K562 (cell line): ENCODE measurements around the gene PARK7. TPM values are rescaled to one million over a fixed set of nuclear protein-coding genes. Genes with fewer than 3 reads are reported as not detected.

Source experiments
- ATAC-seq: fragments of 200-7000 bp; cut with Tn5 transposase; 3 replicates; pipeline ENCODE4 v1.9.1; 2020; ENCODE audit warnings: moderate library complexity
- BruUV-seq: library from RNA; stranded (reverse); fragments of 400-500 nt; replicated peaks from 2 replicates; lab custom pipeline; 2021; lab: Mats Ljungman, UMichigan
- CTCF ChIA-PET: fragments of 300-600 bp; formaldehyde crosslinking; extraction: SDS; loops from one replicate; lab custom pipeline; 2021; ENCODE audit warnings: low intra/inter-chr PET ratio; lab: Yijun Ruan, JAX
- POLR2A ChIA-PET: fragments of 300-600, 350-650 bp; sonication (Branson Sonifier 250); formaldehyde crosslinking; extraction: SDS; loops from one replicate; lab custom pipeline; 2021; ENCODE audit warnings: antibody characterized with exemption, inconsistent platforms; lab: Yijun Ruan, JAX
- DNase-seq, 4 experiments: peaks; one replicate each; pipeline versions ENCODE4 v3.0.0 to v3.0.0-alpha.2; 2011 to 2018; ENCODE audit warnings: low spot score in 3 of 4, mixed read lengths in 3 of 4; ENCODE audit errors: extremely low read depth in 1 of 4
- FAIRE-seq: peaks from 2 replicates; lab custom pipeline; 2011; peaks lifted over from hg19 to GRCh38; lab: Jason Lieb, UNC
- H2AFZ ChIP-seq: 2 replicates; pipeline ENCODE4 v1.6.0; 2011; ENCODE audit warnings: low read depth, low read length, control low read depth, inconsistent platforms
- H3K27ac ChIP-seq: fragments of 200-600 bp; 3 replicates; pipeline ENCODE4 v1.8.0; 2011; ENCODE audit warnings: low read depth, mild to moderate bottlenecking, control low read depth, inconsistent platforms, low read length, moderate library complexity, mixed read lengths; ENCODE audit errors: extremely low read depth
- H3K27me3 ChIP-seq, 2 experiments: fragments of 300-600 bp in 1 of 2; 2 replicates in 1 of 2; 3 replicates in 1 of 2; pipeline versions ENCODE4 v1.6.0 to v1.8.0; 2011; ENCODE audit warnings: inconsistent platforms in 2 of 2, low read length in 2 of 2, mild to moderate bottlenecking in 1 of 2, mixed read lengths in 1 of 2, moderate library complexity in 1 of 2; ENCODE audit not compliant: control insufficient read depth in 2 of 2, insufficient read depth in 2 of 2
- H3K36me3 ChIP-seq: fragments of 300-600 bp; 3 replicates; pipeline ENCODE4 v1.8.0; 2011; ENCODE audit warnings: mild to moderate bottlenecking, low read length, inconsistent platforms; ENCODE audit not compliant: control insufficient read depth, insufficient read depth
- H3K4me1 ChIP-seq, 2 experiments: fragments of 200-600 bp in 1 of 2; replicated peaks in 1 of 2; 2 replicates in 1 of 2; 3 replicates in 1 of 2; pipeline versions ENCODE4 v1.5.1 to v1.8.0; 2011; ENCODE audit warnings: inconsistent platforms in 2 of 2, low read length in 2 of 2, mild to moderate bottlenecking in 1 of 2, mixed read lengths in 1 of 2, moderate library complexity in 1 of 2; ENCODE audit not compliant: control insufficient read depth in 2 of 2, insufficient read depth in 2 of 2
- H3K4me2 ChIP-seq: 2 replicates; pipeline ENCODE4 v1.6.1; 2011; ENCODE audit warnings: low read length, control low read depth, inconsistent platforms, mixed read lengths; ENCODE audit not compliant: insufficient read depth
- H3K4me3 ChIP-seq: fragments of 200-600 bp; sonication (generic), shearing (Covaris generic); 2 replicates; pipeline ENCODE4 v1.5.1; 2016; ENCODE audit warnings: control low read depth, inconsistent platforms
- H3K79me2 ChIP-seq: fragments of 200-600 bp; 3 replicates; pipeline ENCODE4 v1.8.0; 2011; ENCODE audit warnings: low read length, inconsistent platforms; ENCODE audit not compliant: control insufficient read depth, insufficient read depth
- H3K9ac ChIP-seq, 2 experiments: 2 replicates each; pipeline versions ENCODE4 v1.6.0 to v1.6.1; 2011; ENCODE audit warnings: low read depth in 2 of 2, low read length in 2 of 2, control low read depth in 1 of 2, inconsistent platforms in 1 of 2, mild to moderate bottlenecking in 1 of 2, mixed read lengths in 1 of 2; ENCODE audit not compliant: insufficient read depth in 1 of 2
- H3K9me1 ChIP-seq: one replicate; pipeline ENCODE4 v1.6.0; 2011; ENCODE audit warnings: inconsistent platforms, mild to moderate bottlenecking, low read length, moderate library complexity; ENCODE audit not compliant: control insufficient read depth, insufficient read depth
- H3K9me3 ChIP-seq: replicated peaks from 2 replicates; pipeline ENCODE4 v1.5.1; 2011; ENCODE audit warnings: low read depth, low read length, inconsistent platforms; ENCODE audit not compliant: control insufficient read depth, insufficient read depth
- H4K20me1 ChIP-seq: replicated peaks from 2 replicates; pipeline ENCODE4 v1.6.1; 2011; ENCODE audit warnings: low read length, inconsistent platforms, mixed read lengths; ENCODE audit not compliant: control insufficient read depth, insufficient read depth
- CREB1 ChIP-seq, 2 experiments: sonication (generic) in 1 of 2; formaldehyde crosslinking in 1 of 2; IDR thresholded peaks; 2 replicates each; pipeline versions ENCODE4 v1.6.1 to v1.8.0; 2012 to 2022; ENCODE audit warnings: inconsistent platforms in 1 of 2, mild to moderate bottlenecking in 1 of 2, missing genetic modification reagents in 1 of 2, moderate library complexity in 1 of 2
- EHMT2 ChIP-seq: fragments of 450-650 bp; IDR thresholded peaks from 2 replicates; pipeline ENCODE4 v1.6.1; 2018; ENCODE audit warnings: antibody characterized with exemption
- EP400 ChIP-seq: fragments of 450-650 bp; IDR thresholded peaks from 2 replicates; pipeline ENCODE4 v1.6.1; 2017; ENCODE audit warnings: antibody characterized with exemption, mild to moderate bottlenecking, moderate library complexity
- NEUROD1 ChIP-seq: fragments of 150-350 bp; IDR thresholded peaks from 2 replicates; pipeline ENCODE4 v1.6.1; 2014; ENCODE audit warnings: borderline replicate concordance, low read length, low read depth; ENCODE audit not compliant: partially characterized antibody
- PML ChIP-seq: IDR thresholded peaks from 2 replicates; pipeline ENCODE4 v1.6.1; 2012; ENCODE audit warnings: low read length, inconsistent platforms
- WGBS: fragments of 100-300 bp; shearing (Covaris generic); methylation state at CpG from one replicate; pipeline ENCODE4 v1.1.6; 2016; ENCODE audit warnings: low coverage, mixed read lengths; ENCODE audit not compliant: insufficient coverage; ENCODE audit errors: missing lambda C conversion rate; 5-methylcytosine and 5-hydroxymethylcytosine counted together
- in situ Hi-C: fragments of 300-500 bp; cut with MboI; formaldehyde crosslinking; loops from 4 replicates; pipeline ENCODE4 v1.15.0; 2018; ENCODE audit warnings: inconsistent platforms, mixed read lengths
- intact Hi-C: fragments of 100-400 bp; cut with micrococcal nuclease; formaldehyde crosslinking; loops from 2 replicates; pipeline ENCODE4 v1.14.2; 2022
- polyA plus RNA-seq, 8 experiments: library from polyadenylated mRNA; depleted of rRNA in 4 of 8; stranded (reverse) in 5 of 8; unstranded in 3 of 8; fragments of >200 nt; fragmentation: Nextera tagmentation in 2 of 8; fragmentation: Illumina TruSeq in 1 of 8; extraction: Ambion mirVana in 2 of 8; extraction: Trizol in 1 of 8; gene quantifications; 2 replicates each; pipeline versions ENCODE4 v1.2.1 to v1.2.3, GENCODE V29; 2011 to 2014; ENCODE audit warnings: inconsistent platforms in 1 of 8, missing spikeins in 1 of 8
- total RNA-seq, 7 experiments: library from RNA; depleted of rRNA in 6 of 7; stranded (reverse); fragments of >200 nt in 6 of 7; fragmentation: Illumina TruSeq in 2 of 7; extraction: Trizol in 2 of 7; gene quantifications; 2 replicates each; pipeline versions ENCODE4 v1.2.1 to v1.2.3, GENCODE V29; 2011 to 2021; ENCODE audit warnings: low replicate concordance in 1 of 7
- TF ChIP-seq, protein P1 (sequence below): sonication (generic); formaldehyde crosslinking; IDR thresholded peaks from 2 replicates; pipeline ENCODE4 v1.8.1; 2022; ENCODE audit warnings: missing genetic modification reagents

PARK7 gene
- total and polyA plus RNA-seq, 9 of the 15 experiments (the other 6 are each of a cell fraction or from before 2014, with no cell fraction given) = 374 to 1,298 (median 484) TPM

DNA sequence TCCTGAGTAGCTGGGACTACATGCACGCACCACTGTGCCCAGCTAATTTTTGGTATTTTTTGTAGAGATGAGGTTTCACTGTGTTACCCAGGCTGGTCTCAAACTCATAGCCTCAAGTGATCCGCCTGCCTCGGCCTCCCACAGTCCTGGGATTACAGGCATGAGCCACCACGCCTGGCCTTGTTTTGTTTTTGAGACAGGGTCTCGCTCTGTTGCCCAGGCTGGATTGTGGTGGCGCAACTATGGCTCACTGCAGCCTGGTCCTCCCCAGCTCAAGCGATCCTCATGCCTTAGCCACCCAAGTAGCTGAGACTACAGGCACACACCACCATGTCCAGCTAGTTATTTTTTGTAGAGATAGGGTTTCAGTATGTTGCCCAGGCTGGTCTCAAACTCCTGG lies 26.0 kb downstream of the PARK7 start:
- FAIRE-seq = peak; percentile 19

DNA sequence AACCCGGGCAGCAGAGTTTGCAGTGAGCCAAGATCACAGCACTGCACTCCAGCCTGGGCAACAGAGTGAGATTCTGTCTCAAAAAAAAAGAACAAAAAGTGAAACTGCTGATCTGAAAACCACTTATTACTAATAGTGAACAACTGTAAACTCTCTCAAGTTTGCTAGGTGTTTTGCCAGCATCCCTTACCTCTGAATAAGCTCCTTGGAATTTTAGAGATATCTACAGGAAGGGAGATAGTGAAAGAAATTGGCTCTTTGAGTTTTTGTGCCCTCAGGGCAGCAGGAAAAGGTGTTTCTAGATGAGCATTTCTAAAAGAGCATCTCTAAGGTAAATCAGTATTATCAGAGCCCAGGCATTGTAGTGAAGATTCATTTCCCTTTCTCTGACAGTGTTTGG lies 27.1 kb downstream of the PARK7 start:
- Histone ChIP-seq H3K9me3 (no peaks in the 10 kb centered on the region), H3K79me2 (0 out of 3 replicates have a peak, but pooled peaks cover under 1% of the 10 kb centered on the region), H2AFZ (no peak overlapping the region), H3K27me3 (no peaks in the 10 kb centered on the region), H3K9ac (no peak overlapping the region), H3K4me3 (no peak overlapping the region), H3K9me1 (peaks cover 3% of the 10 kb centered on the region), H3K4me2 (no peak overlapping the region), H3K4me1 (no peaks in the 10 kb centered on the region; a peak in 2 of 5 replicates), H4K20me1 (no peaks in the 10 kb centered on the region), H3K36me3 (peaks cover 36% of the 10 kb centered on the region), H3K27ac (no peak overlapping the region)
- in situ Hi-C loops = no loop called here
- FAIRE-seq (no peak), ATAC-seq (no peak), DNase-seq (no peak)
- TF ChIP-seq EHMT2 (no peak), NEUROD1 (no peak), PML (no peak)
- TF ChIP-seq, protein P1, sequence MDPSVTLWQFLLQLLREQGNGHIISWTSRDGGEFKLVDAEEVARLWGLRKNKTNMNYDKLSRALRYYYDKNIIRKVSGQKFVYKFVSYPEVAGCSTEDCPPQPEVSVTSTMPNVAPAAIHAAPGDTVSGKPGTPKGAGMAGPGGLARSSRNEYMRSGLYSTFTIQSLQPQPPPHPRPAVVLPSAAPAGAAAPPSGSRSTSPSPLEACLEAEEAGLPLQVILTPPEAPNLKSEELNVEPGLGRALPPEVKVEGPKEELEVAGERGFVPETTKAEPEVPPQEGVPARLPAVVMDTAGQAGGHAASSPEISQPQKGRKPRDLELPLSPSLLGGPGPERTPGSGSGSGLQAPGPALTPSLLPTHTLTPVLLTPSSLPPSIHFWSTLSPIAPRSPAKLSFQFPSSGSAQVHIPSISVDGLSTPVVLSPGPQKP (CRISPR knock-in tag) = no peak
- 83% methylated on average over 1 of the region's 1 CpG for WGBS
- ChIA-PET CTCF (no interaction called here), POLR2A (interaction anchor here (0.5 to 1.2 kb wide), 3 partner anchors 8 to 1986 kb away, joined by 3 read pairs; no protein-coding TSS in a partner anchor)
- no TSS peak for BruUV-seq
- intact Hi-C loops = no loop called here

More for the DNA sequence above, 26.0 kb downstream of the PARK7 start:
- no TSS peak for BruUV-seq
- Histone ChIP-seq H3K4me3 (no peak overlapping the region), H3K9me1 (peaks cover 3% of the 10 kb centered on the region), H3K27me3 (no peaks in the 10 kb centered on the region), H3K4me2 (no peak overlapping the region), H3K4me1 (no peaks in the 10 kb centered on the region; a peak in 3 of 5 replicates), H3K36me3 (peaks cover 46% of the 10 kb centered on the region), H3K9me3 (no peaks in the 10 kb centered on the region), H3K9ac (0 out of 4 replicates have a peak overlapping the region, but pooled peaks of 1 of the 2 experiments have one; percentile 19), H3K79me2 (0 out of 3 replicates have a peak, but pooled peaks cover 10% of the 10 kb centered on the region), H3K27ac (no peak overlapping the region), H2AFZ (no peak overlapping the region), H4K20me1 (peaks cover under 1% of the 10 kb centered on the region)
- TF ChIP-seq CREB1 (IDR thresholded peaks at IDR 0.05) (no peak), CREB1 (CRISPR knock-in tag; IDR thresholded peaks at IDR 0.05) (no peak), EP400 (no peak)
- no peak for DNase-seq
- CTCF ChIA-PET = interaction anchor here (0.6 kb wide), 1 partner anchor 1005 kb away, joined by 3 read pairs; no protein-coding TSS in a partner anchor
- 97% methylated on average over 7 of the region's 7 CpGs for WGBS
- intact Hi-C loops = no loop called here
- in situ Hi-C loops = no loop called here
- POLR2A ChIA-PET = interaction anchor here (0.6 kb wide), 1 partner anchor 15 kb away, joined by 3 read pairs; no protein-coding TSS in a partner anchor
- no peak for ATAC-seq
